ENCODE results near the gene ALDH1B1. TPM values are rescaled to one million over a fixed set of nuclear protein-coding genes. Genes with fewer than 3 reads are reported as not detected.

Gene ALDH1B1
- total and polyA plus RNA-seq, 2 of the 13 experiments (the other 11 are each of a cell fraction or from before 2014, with no cell fraction given), result 45.1 to 125 TPM

GRCh38 chr9:38437193-38437823 is 44.8 kb downstream of the ALDH1B1 start (continued):
- TF ChIP-seq KAT8 (CRISPR knock-in tag; IDR thresholded peaks at IDR 0.05), result peak; percentile 90
- TF ChIP-seq RXRB (CRISPR knock-in tag; IDR thresholded peaks at IDR 0.05; ENCODE audit: borderline replicate concordance), result 0 out of 2 replicates have a peak, but pooled peaks have one; percentile 26
- TF ChIP-seq KLF16 (CRISPR knock-in tag; IDR thresholded peaks at IDR 0.05), result peak in 1 of 2 experiments; percentile 76; a peak in 2 of 4 replicates
- TF ChIP-seq ZMYM3 (CRISPR knock-in tag; IDR thresholded peaks at IDR 0.05), result peak; percentile 48
- TF ChIP-seq TFE3 (CRISPR knock-in tag; IDR thresholded peaks at IDR 0.05), result peak; percentile 82
- peak; percentile 78 for TF ChIP-seq ZBTB21 (CRISPR knock-in tag; IDR thresholded peaks at IDR 0.05)
- TF ChIP-seq ZFY (CRISPR knock-in tag; IDR thresholded peaks at IDR 0.05), result peak; percentile 29; the same call in 1 of the 2 replicates
- TF ChIP-seq SP2 (CRISPR knock-in tag; IDR thresholded peaks at IDR 0.05), result peak; percentile 20; the same call in 1 of the 2 replicates
- 0 out of 2 replicates have a peak, but pooled peaks have one; percentile 20 for TF ChIP-seq ZBTB38 (CRISPR knock-in tag; IDR thresholded peaks at IDR 0.05)
- TF ChIP-seq THAP9 (CRISPR knock-in tag; IDR thresholded peaks at IDR 0.05; ENCODE audit: borderline replicate concordance), result peak; percentile 42; the same call in 1 of the 2 replicates
- TF ChIP-seq ZMYM2 (CRISPR knock-in tag; IDR thresholded peaks at IDR 0.05), result no peak
- TF ChIP-seq GABPA (IDR thresholded peaks at IDR 0.05; ENCODE audit: low read depth, low read length), result no peak
- peak; percentile 52; the same call in 1 of the 2 replicates for TF ChIP-seq GABPA (CRISPR knock-in tag; IDR thresholded peaks at IDR 0.05; ENCODE audit: low read depth)
- peak; percentile 79; the same call in 1 of the 2 replicates for TF ChIP-seq HDAC2 (CRISPR knock-in tag; IDR thresholded peaks at IDR 0.05)
- no peak for TF ChIP-seq ZFP62 (CRISPR knock-in tag; IDR thresholded peaks at IDR 0.05)
- peak; percentile 58 for TF ChIP-seq POLR2AphosphoS5 (IDR thresholded peaks at IDR 0.05; ENCODE audit: low read depth, low read length)
- TF ChIP-seq FOXA3 (CRISPR knock-in tag; IDR thresholded peaks at IDR 0.05), result peak; percentile 81
- peak; percentile 28; the same call in 1 of the 2 replicates for TF ChIP-seq RXRA (CRISPR knock-in tag; IDR thresholded peaks at IDR 0.05)
- TF ChIP-seq ZNF256 (CRISPR knock-in tag; conservative IDR thresholded peaks at IDR 0.05), result no peak
- TF ChIP-seq HNF1A (IDR thresholded peaks at IDR 0.05; ENCODE audit: low read depth), result peak; percentile 21; the same call in 1 of the 2 replicates
- TF ChIP-seq HNF1A (CRISPR knock-in tag; IDR thresholded peaks at IDR 0.05; ENCODE audit: borderline replicate concordance), result peak; percentile 41; the same call in 1 of the 2 replicates
- no peak for TF ChIP-seq IRX3 (CRISPR knock-in tag; IDR thresholded peaks at IDR 0.05; ENCODE audit: borderline replicate concordance, low read depth)
- TF ChIP-seq MYC (CRISPR knock-in tag; IDR thresholded peaks at IDR 0.05; ENCODE audit: borderline replicate concordance), result peak; percentile 34; the same call in 1 of the 2 replicates

Data from HepG2 (cell line).